ENCODE measurements around the gene SHANK3. TPM values are rescaled to one million over a fixed set of nuclear protein-coding genes. Genes with fewer than 3 reads are reported as not detected.

Gene SHANK3
- polyA plus RNA-seq, 3 donors: 6.3 to 80.5 (median 33.1) TPM

DNA sequence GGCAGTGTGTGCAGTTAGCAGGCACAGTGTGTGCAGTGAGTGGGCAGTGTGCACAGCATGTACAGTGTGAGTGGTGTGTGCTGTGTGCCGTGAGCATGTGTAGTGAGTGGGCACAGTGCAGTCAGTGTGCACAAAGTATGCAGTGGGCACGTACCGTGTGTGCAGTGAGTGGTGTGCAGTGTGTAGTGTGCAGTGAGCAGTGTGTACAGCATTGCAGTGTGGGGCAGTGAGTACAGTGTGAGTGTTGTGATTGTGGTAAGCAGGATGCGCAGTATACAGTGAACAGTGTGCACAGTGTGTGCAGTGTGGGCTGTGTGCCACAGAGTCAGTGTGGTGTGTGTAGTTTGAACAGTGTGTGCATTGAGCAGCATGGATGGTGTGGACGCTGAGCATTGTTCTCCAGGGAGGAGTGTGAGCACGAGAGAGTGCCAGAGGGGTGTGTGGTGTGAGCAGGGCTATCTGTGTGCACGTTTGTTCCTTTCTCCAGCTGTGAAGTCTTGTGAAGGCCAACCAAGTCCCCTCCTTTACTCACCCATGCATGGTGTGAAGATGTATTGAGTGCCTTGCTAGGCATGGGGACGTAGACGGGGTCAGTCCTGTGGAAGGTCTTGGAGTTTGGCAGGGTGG is 3.0 kb downstream of the SHANK3 start:
- no peak overlapping the region for H3K27ac ChIP-seq (ENCODE audit: low read depth, low read length)
- WGBS, 3 donors: 62 to 68% (median 63%) methylated on average over 9 of the region's 9 CpGs

DNA sequence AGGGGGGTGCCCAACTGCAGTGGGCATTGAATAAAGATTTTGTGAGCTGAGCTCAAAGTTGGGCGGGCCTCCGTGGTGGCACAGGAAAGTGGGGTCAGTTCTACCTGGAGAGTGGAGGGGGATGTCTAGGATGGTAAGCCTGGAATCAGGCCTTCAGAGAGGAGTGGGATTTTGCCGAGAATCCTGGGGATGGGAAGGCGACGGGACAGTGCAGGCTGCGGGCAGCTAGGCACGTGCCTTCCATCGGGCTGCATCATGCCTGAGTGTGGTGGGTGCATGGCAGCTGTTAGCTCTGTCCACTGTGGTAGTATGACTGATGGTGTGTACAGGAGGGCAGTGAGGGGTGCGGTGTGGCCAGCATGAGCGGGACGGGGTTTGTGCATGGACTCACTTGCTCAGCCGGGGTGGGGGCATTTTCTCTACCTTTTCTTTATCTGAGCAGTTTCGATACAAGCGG is 3.6 kb downstream of the SHANK3 start:
- 80 to 82% (median 81%) methylated on average over 14 of the region's 14 CpGs for WGBS, 3 donors

DNA sequence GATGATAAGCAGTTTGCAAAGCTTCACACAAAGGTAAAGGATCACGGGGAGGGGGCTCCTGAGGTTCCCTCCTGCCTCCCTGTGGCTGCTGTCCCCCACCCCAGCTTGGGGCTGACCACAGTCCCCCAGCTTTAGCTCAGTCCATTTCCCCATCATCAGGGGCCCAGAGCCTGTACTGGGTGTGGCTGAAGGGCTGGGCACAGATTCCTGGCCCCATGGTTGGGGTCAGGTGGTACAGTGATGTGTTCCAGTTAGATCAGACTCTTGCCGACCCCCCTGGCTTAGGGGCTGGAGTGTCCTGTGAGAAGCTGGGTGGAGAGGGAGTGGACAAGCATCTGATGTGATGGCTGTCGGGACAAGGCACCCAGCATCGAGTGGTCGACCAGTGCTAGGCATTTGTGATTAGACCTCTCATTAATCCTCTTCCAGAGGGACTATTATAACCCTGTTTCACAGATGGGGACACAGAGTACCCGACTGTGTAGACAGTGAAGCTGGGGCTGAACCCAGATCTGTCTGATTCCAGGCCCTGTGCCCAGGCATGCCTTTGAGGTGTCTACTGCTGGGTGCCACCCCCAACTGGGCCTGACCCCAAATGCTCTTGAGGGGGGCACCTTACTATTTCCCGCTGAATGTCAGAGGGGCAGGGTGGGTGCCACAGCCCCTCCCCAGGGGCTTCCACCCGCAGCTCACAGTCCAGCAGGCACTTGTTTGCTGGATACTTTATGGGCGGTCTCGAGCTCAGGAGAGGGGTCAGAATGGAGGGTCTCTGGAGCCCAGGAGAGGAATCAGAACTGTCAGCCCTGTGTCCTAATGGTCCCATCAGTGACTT is 4.3 kb downstream of the SHANK3 start:
- H3K27ac ChIP-seq (ENCODE audit: low read depth, low read length): no peak overlapping the region
- 66 to 78% (median 67%) methylated on average over 10 of the region's 10 CpGs for WGBS, 3 donors

More for the DNA sequence above, 3.6 kb downstream of the SHANK3 start:
- H3K27ac ChIP-seq (ENCODE audit: low read depth, low read length): no peak overlapping the region

DNA sequence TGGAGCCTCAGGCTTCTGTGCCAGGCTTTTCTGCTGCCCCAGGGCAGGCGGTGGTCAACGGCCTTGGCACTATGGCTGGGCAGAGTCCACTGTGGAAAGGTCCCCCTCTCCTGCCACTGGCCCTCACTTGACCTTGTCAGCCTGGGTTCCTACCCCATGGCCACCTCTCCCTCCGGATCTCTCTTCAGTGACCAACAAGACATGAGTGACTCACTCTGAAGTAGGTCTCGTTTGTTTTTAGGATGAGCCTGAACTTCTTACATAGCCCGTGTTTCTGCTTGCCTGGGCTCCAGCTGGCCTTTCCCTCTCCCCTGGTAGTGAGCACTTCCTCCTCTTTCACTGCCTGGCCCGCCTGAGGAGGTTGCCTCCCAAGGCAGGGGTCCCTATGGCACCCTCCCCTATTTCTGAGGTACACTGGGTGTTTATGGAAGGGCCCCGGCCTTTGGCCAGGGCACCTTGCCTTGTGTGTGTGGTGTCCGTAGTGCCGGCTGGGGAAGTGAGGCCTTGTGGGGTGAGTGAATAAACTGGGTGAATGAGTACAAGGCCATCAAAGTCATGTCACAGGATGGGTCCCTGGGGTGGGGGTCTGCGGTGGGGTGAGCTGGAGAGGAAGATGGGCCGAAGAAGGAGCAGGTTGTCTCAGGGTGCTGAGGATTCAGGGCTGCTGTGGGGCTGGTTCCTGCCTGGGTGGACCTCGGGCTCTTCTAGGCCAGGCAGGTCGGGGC is 5.0 kb downstream of the SHANK3 start:
- 70 to 74% (median 73%) methylated on average over 12 to 13 of the region's 13 CpGs for WGBS, 3 donors
- no peak overlapping the region for H3K27ac ChIP-seq (ENCODE audit: low read depth, low read length)

DNA sequence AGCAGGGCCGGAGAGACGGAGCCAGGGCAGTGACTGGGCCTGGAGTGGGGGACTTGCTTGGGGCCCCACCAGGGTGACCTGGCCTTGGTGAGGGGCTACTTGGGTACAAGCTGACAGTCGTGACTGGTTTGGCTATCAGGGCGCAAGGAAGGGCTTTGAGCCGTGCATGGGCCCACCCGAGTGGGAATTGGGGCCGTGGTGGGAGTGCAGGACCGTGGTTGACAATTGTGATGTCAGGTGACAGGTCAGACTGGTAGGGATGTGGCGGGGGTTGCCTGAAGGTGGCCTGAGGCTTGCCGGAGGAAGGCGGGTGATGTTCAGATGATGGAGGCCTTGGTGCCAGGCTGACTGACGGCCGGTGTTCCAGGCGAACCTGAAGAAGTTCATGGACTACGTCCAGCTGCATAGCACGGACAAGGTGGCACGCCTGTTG is 5.6 kb downstream of the SHANK3 start:
- 81 to 85% (median 84%) methylated on average over 15 to 17 of the region's 17 CpGs for WGBS, 3 donors
- no peak overlapping the region for H3K27ac ChIP-seq (ENCODE audit: low read depth, low read length)

DNA sequence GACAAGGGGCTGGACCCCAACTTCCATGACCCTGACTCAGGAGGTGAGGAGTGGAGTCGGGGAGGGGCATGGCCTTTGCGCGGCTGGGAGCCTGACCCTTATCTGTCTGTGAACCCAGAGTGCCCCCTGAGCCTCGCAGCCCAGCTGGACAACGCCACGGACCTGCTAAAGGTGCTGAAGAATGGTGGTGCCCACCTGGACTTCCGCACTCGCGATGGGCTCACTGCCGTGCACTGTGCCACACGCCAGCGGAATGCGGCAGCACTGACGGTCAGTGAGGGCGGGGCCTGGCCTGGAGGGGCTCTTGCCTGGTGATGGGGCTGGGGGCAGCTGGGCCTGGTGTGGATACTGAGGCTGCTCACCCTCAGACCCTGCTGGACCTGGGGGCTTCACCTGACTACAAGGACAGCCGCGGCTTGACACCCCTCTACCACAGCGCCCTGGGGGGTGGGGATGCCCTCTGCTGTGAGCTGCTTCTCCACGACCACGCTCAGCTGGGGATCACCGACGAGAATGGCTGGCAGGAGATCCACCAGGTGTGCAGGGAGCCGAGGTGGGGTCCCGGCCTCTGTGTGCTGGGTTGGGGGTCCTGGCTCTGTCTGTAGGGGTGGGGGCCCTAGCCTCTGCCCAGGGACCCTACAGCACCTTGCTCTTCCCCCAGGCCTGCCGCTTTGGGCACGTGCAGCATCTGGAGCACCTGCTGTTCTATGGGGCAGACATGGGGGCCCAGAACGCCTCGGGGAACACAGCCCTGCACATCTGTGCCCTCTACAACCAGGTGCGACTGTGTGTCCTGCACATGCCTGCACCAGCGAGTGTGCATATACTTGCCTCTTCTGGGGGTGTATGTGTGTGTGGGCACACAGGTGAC is 6.3 kb downstream of the SHANK3 start:
- no peak overlapping the region for H3K27ac ChIP-seq (ENCODE audit: low read depth, low read length)
- 83 to 91% (median 86%) methylated on average over 30 of the region's 30 CpGs for WGBS, 3 donors

DNA sequence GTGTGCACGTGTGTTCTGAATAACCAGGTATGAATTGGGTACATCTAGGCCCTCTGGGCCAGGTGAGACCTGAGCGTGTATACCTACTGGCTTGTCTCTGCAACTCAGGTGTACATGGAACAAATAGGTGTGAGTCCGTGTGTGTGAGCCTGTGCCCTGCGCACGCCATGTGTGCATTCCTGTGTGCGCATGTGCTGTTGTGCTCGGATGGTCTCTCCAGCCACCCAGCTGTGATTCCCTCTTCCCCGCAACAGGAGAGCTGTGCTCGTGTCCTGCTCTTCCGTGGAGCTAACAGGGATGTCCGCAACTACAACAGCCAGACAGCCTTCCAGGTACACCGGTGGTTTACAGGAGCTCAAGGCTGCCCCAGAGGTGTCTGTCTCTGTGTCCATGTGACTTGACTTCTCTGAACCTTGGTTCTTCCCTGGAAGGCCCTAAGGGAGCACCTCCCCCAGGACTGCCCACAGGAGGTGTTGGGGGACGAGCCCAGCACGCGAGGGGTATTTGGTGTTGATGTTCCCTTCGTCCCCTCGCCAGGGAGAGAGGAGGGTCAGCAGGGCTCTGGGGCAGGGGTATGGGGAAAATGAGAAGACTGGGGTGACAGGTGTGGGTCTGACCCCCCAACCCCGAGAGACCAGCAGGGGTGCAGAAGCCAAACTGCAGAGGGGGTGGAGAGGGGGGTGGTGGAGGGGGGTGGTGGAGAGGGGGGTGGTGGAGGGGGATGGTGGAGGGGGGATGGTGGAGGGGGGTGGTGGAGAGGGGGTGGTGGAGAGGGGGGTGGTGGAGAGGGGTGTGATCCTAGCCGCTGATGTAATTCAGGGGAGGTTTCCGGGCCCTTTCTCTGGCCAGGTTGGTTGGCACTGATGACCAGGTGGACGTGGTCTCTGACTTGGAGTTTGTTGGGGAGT is 10.7 kb downstream of the SHANK3 start:
- H3K27ac ChIP-seq (ENCODE audit: low read depth, low read length): no peak overlapping the region
- 89 to 90% (median 89%) methylated on average over 21 of the region's 21 CpGs for WGBS, 3 donors

DNA sequence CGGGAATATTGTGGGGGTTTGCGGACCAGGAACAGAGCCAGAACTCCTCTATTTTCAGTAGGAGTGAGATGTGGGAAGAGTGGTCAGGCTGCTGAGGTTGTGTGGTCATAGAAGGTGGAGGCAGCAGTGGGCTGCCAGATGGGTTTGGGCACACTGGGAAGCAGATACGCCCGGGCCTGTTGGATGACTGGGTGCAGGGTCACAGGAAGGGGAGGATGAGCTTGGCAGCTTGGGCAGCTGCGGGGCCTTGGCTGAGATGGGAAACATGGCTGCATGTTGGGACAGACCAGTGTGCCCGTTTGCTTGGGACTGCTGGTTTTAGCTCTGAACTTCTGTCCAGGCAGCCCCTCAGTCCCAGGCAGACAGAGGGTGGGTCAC is 11.4 kb downstream of the SHANK3 start:
- 60 to 69% (median 66%) methylated on average over 6 of the region's 6 CpGs for WGBS, 3 donors
- no peak overlapping the region for H3K27ac ChIP-seq (ENCODE audit: low read depth, low read length)

DNA sequence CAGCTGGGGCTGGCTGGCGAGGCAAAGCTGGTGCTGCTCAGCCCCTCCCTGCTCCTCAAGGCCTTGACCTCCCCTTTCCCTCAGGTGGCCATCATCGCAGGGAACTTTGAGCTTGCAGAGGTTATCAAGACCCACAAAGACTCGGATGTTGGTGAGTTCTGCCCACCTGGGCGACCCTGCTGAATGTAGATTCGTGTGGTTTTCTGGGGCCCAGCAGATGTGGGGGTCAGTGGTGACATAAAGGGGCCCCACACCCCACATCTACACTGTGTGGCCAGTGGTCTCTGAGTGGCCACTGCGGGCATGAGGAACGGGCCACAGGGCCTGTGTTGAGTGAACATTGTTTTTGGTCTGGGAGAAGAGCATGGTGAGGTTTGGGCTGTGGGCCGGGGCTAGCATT is 11.9 kb downstream of the SHANK3 start:
- 73 to 81% (median 77%) methylated on average over 8 of the region's 8 CpGs for WGBS, 3 donors
- H3K27ac ChIP-seq (ENCODE audit: low read depth, low read length): no peak overlapping the region

DNA sequence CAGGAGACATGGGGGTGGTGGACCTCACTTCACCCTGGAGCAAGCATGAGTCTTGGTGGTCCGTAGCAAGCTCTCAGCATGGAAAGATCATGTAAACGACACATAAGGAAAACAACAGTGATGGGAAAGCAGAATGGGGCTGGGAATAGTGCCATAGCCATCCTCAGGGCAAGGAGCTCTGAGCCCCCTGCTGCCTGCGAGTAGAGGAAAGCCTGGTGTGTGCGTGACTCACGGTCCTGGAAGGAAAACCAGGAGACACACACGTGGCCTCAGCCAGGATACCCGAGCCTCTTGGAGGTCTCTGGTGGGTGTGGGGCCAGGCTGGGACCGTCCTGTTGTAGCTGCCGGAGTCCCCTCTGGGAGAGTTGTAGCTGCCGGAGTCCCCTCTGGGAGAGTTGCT is 12.4 kb downstream of the SHANK3 start:
- H3K27ac ChIP-seq (ENCODE audit: low read depth, low read length): no peak overlapping the region
- WGBS, 3 donors: 48 to 62% (median 58%) methylated on average over 9 to 10 of the region's 10 CpGs

DNA sequence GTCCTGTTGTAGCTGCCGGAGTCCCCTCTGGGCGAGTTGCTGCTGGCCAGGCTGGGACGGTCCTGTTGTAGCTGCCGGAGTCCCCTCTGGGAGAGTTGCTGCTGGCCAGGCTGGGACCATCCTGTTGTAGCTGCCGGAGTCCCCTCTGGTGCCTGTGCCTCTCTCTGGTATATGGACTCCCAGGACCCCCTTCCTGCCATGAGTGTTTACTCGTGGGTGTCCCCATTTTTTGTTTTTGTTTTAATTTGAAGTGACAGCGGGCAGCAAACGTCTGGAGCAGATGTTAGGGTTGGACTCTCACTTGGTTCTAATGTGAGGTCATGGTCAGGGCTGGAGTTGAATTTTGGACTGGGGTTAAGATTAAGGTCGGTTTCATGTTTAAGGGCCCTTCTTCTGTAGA is 14.2 kb downstream of the SHANK3 start:
- H3K27ac ChIP-seq (ENCODE audit: low read depth, low read length): no peak overlapping the region
- WGBS, 3 donors: 51 to 60% (median 51%) methylated on average over 9 of the region's 9 CpGs

DNA sequence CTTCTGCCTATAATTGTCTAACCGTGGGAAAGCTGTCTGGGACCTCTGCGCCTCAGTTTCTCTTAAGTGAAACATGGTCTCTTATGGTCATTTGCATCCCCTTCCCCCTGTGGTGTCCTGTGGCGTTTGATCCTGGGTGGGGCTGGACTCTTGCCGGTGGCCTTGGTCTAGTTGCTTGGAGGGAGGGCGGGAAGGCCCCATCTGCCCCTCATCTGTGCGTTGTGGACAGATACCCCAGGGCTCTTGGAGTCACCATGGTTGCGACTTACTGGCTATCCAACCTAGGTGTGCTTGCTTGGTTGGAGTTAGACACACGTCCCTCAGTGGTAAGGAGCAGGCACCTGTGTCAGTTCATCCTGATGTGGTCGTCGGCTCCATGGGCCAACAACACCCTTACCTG is 15.2 kb downstream of the SHANK3 start:
- H3K27ac ChIP-seq (ENCODE audit: low read depth, low read length): no peak overlapping the region
- 69 to 89% (median 80%) methylated on average over 10 of the region's 10 CpGs for WGBS, 3 donors

DNA sequence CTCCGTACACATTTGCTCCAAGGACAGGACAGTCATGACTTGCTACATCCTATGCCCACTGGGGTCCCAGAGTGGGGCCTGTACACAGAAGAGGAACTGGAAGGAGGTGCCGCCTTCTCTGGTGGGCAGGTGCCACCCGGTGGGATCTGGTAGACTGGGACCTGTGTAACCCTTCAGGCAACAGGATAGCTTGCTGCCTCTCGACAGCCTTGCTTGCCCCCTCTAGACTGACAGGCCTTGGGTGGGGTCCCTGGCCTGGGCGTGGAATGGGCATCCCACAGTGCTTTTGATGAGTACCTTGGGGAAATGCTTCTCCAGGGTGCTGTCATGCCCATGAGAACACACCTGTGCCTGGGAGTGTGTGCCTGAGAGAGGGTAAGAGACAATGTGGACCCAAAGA is 15.8 kb downstream of the SHANK3 start:
- no peak overlapping the region for H3K27ac ChIP-seq (ENCODE audit: low read depth, low read length)
- WGBS, 3 donors: 65 to 78% (median 70%) methylated on average over 5 of the region's 5 CpGs

DNA sequence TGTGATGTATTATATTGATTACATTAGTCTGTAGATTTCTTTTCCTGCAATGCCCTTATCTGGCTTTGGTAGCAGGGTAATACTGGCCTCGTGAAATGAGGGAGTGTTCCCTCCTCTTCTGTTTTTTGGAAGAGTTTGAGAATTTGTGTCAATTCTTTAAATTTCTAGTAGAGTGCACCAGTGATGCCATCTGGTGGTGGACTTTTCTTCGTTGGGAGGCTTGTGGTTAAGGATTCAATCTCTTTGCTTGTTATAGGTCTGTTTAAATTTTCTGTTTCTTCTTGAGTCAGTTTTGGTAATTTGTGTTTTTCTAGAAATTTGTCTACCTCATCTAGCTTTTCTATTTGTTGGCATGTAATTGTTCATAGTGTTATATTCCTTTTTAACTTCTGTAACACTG is 18.9 kb downstream of the SHANK3 start:
- no peak overlapping the region for H3K27ac ChIP-seq (ENCODE audit: low read depth, low read length)
- 3 to 16% (median 16%) methylated on average over 2 of the region's 2 CpGs for WGBS, 3 donors

DNA sequence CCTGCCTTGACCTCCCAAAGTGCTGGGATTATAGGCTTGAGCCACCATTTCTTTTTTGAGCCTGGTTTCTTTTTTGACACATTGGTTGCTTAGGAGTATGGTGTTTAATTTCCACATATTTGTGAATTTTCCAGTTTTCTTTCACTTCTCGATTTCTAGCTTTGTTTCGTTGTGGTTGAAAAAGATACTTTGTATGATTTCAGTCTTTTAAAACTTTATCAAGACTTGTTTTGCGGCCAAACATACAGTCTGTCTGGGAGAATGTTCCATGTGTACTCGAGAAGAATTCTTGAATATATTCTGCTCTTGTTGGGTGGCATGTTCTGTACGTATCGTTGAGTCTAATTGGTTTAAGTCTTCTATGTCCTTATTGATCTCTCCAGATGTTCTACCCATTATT is 20.8 kb downstream of the SHANK3 start:
- no peak overlapping the region for H3K27ac ChIP-seq (ENCODE audit: low read depth, low read length)
- WGBS, 3 donors: 79 to 84% (median 84%) methylated on average over 6 of the region's 6 CpGs

DNA sequence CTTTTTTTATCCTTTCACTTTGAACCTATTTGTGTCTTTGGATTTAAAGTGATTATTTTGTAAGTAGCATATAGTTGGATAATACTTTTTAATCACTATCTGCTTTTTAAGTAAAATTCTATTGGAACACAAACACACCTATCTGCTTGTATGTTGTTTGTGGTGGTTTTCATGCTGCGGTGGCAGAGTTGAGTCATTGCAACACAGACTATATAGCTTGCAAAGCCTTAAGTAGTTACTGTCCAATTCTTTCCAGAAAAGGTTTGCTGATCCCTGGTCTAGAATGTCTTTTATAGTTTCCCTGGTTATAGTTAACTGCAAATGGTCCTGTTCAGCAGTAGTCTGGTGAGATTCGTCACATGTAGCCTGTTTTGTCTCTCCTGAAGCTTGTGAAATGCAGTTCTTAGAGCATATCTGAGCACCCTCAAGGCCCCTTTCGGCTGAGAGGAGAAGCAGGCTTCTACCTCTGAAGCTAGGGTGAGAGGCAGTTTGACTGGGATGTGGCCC is 21.5 kb downstream of the SHANK3 start:
- no peak overlapping the region for H3K27ac ChIP-seq (ENCODE audit: low read depth, low read length)
- WGBS, 3 donors: 61 to 70% (median 68%) methylated on average over 3 of the region's 3 CpGs

DNA sequence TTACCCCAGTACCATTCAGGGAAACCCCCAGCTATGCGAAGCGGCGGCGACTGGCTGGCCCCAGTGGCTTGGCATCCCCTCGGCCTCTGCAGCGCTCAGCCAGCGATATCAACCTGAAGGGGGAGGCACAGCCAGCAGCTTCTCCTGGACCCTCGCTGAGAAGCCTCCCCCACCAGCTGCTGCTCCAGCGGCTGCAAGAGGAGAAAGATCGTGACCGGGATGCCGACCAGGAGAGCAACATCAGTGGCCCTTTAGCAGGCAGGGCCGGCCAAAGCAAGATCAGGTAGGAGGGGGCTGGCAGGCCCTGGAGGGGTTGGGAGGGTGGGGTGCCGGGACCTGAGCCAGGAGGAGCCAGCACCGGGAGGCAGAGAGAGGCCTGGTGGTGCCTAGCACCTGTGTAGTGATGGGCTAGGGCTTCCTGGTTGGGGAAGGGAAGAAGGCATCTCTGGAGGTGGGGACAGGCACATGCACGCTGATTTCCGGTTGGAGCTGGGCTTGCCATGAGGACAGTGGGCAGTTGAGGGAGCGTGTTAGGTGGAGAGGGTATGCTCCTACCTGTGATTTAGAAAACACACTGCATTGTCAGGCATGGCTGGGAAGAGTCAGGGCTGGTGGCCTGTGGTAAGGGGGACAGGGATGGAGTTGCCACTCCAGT is 22.3 kb downstream of the SHANK3 start:
- H3K27ac ChIP-seq (ENCODE audit: low read depth, low read length): no peak overlapping the region
- 80 to 88% (median 84%) methylated on average over 18 of the region's 18 CpGs for WGBS, 3 donors
